Effector memory CD4-positive, alpha-beta T cell (primary cell): ENCODE results near the gene MFSD12.

Source experiments
- DNase-seq, 3 donors: peaks; one replicate each; pipeline ENCODE4 v3.0.0-alpha.2; 2020
- H3K27ac ChIP-seq: 2 replicates; pipeline ENCODE4 v1.7.0; 2013; ENCODE audit warnings: mild to moderate bottlenecking, low read length, moderate library complexity; ENCODE audit not compliant: insufficient read depth, poor library complexity, severe bottlenecking
- H3K27me3 ChIP-seq: replicated peaks from 2 replicates; pipeline ENCODE4 v1.7.0; 2013; ENCODE audit warnings: mild to moderate bottlenecking, low read length; ENCODE audit not compliant: insufficient read depth, control insufficient read depth, poor library complexity, severe bottlenecking
- H3K36me3 ChIP-seq: 2 replicates; pipeline ENCODE4 v1.7.0; 2013; ENCODE audit warnings: mild to moderate bottlenecking, low read length, moderate library complexity; ENCODE audit not compliant: control insufficient read depth, insufficient read depth
- H3K4me1 ChIP-seq: 2 replicates; pipeline ENCODE4 v1.7.0; 2013; ENCODE audit warnings: low read length, mild to moderate bottlenecking; ENCODE audit not compliant: control insufficient read depth, insufficient read depth, poor library complexity, severe bottlenecking
- H3K4me3 ChIP-seq: 2 replicates; pipeline ENCODE4 v1.7.0; 2013; ENCODE audit warnings: low read length, low read depth, mild to moderate bottlenecking; ENCODE audit not compliant: insufficient read depth, poor library complexity, severe bottlenecking
- H3K9me3 ChIP-seq: 2 replicates; pipeline ENCODE4 v1.7.0; 2013; ENCODE audit warnings: mild to moderate bottlenecking, low read length, moderate library complexity; ENCODE audit not compliant: control insufficient read depth

Gene MFSD12

GRCh38 chr19:3556978-3557460 lies 367 bp downstream of the MFSD12 start:
- H3K27me3 ChIP-seq, result no peaks in the 10 kb centered on the region
- H3K9me3 ChIP-seq, result no peaks in the 10 kb centered on the region
- H3K27ac ChIP-seq, result peak overlapping the region; percentile 64
- no peaks in the 10 kb centered on the region for H3K36me3 ChIP-seq
- peaks cover 40% of the 10 kb centered on the region for H3K4me1 ChIP-seq
- peak; percentile 60 to 72 (median 66) for DNase-seq
- H3K4me3 ChIP-seq, result peak overlapping the region; percentile 86

- H3K27me3 ChIP-seq, result no peaks in the 10 kb centered on the region
- H3K4me3 ChIP-seq, result peak overlapping the region; percentile 86
- H3K27ac ChIP-seq, result peak overlapping the region; percentile 64
- no peak for DNase-seq
- peaks cover 40% of the 10 kb centered on the region for H3K4me1 ChIP-seq
- H3K9me3 ChIP-seq, result no peaks in the 10 kb centered on the region
- no peaks in the 10 kb centered on the region for H3K36me3 ChIP-seq
Measured at GRCh38 chr19:3556423-3556977, 886 bp downstream of the MFSD12 start.

- H3K9me3 ChIP-seq, result no peaks in the 10 kb centered on the region
- peak overlapping the region; percentile 86 for H3K4me3 ChIP-seq
- no peaks in the 10 kb centered on the region for H3K36me3 ChIP-seq
- H3K4me1 ChIP-seq, result peaks cover 40% of the 10 kb centered on the region
- no peak for DNase-seq
- peak overlapping the region; percentile 64 for H3K27ac ChIP-seq
- no peaks in the 10 kb centered on the region for H3K27me3 ChIP-seq
Measured at GRCh38 chr19:3555653-3556422, 1.5 kb downstream of the MFSD12 start.

- no peaks in the 10 kb centered on the region for H3K27me3 ChIP-seq
- H3K4me1 ChIP-seq, result peaks cover 40% of the 10 kb centered on the region
- H3K4me3 ChIP-seq, result peak overlapping the region; percentile 41
- peak in 2 of 3 donors; percentile 36 to 51 for DNase-seq
- H3K9me3 ChIP-seq, result no peaks in the 10 kb centered on the region
- peak overlapping the region; percentile 78 for H3K27ac ChIP-seq
- no peaks in the 10 kb centered on the region for H3K36me3 ChIP-seq
Measured at GRCh38 chr19:3554254-3555083, 2.9 kb downstream of the MFSD12 start.

- Histone ChIP-seq H3K27ac (no peak overlapping the region), H3K4me3 (no peak overlapping the region), H3K4me1 (peaks cover 32% of the 10 kb centered on the region), H3K9me3 (no peaks in the 10 kb centered on the region), H3K36me3 (peaks cover 19% of the 10 kb centered on the region), H3K27me3 (no peaks in the 10 kb centered on the region)
- no peak for DNase-seq
Measured at GRCh38 chr19:3551792-3552095, 5.6 kb downstream of the MFSD12 start.

GRCh38 chr19:3550947-3551791 lies 6.2 kb downstream of the MFSD12 start:
- no peak overlapping the region for H3K27ac ChIP-seq
- no peaks in the 10 kb centered on the region for H3K27me3 ChIP-seq
- H3K9me3 ChIP-seq, result no peaks in the 10 kb centered on the region
- H3K36me3 ChIP-seq, result peaks cover 20% of the 10 kb centered on the region
- DNase-seq, result no peak
- no peak overlapping the region for H3K4me3 ChIP-seq
- H3K4me1 ChIP-seq, result peaks cover 26% of the 10 kb centered on the region

- no peaks in the 10 kb centered on the region for H3K27me3 ChIP-seq
- peaks cover 12% of the 10 kb centered on the region for H3K4me1 ChIP-seq
- no peak for DNase-seq
- H3K9me3 ChIP-seq, result no peaks in the 10 kb centered on the region
- no peak overlapping the region for H3K4me3 ChIP-seq
- no peak overlapping the region for H3K27ac ChIP-seq
- peaks cover 30% of the 10 kb centered on the region for H3K36me3 ChIP-seq
Measured at GRCh38 chr19:3549816-3550215, 7.6 kb downstream of the MFSD12 start.

- Histone ChIP-seq H3K36me3 (peaks cover 36% of the 10 kb centered on the region), H3K4me1 (peaks cover 2% of the 10 kb centered on the region), H3K4me3 (no peak overlapping the region), H3K27ac (no peak overlapping the region), H3K9me3 (no peaks in the 10 kb centered on the region), H3K27me3 (no peaks in the 10 kb centered on the region)
- DNase-seq, result no peak
Measured at GRCh38 chr19:3548606-3549005, 8.8 kb downstream of the MFSD12 start.

GRCh38 chr19:3547767-3548282 lies 9.6 kb downstream of the MFSD12 start:
- Histone ChIP-seq H3K27ac (no peak overlapping the region), H3K27me3 (no peaks in the 10 kb centered on the region), H3K4me3 (no peak overlapping the region), H3K4me1 (no peaks in the 10 kb centered on the region), H3K9me3 (no peaks in the 10 kb centered on the region), H3K36me3 (peaks cover 36% of the 10 kb centered on the region)
- no peak for DNase-seq
